Left kidney (tissue), 2 donors: Measurements from ENCODE around the gene ZHX3. TPM values are rescaled to one million over a fixed set of nuclear protein-coding genes. Genes with fewer than 3 reads are reported as not detected.
"Not testable (repeated sequence)": the region's sequence is repeated elsewhere in the genome, so short reads cannot be mapped to it uniquely, and the experiment has no call there.

Experiments used
- DNase-seq: peaks from one replicate; pipeline ENCODE4 v3.0.0-alpha.2; 2013
- polyA plus RNA-seq: library from polyadenylated mRNA; unstranded; fragments of 120-200 nt; gene quantifications from one replicate; pipeline ENCODE4 v1.2.1, GENCODE V29; 2013; ENCODE audit not compliant: insufficient read length

Gene ZHX3
- polyA plus RNA-seq, 1 donor = 27.6 TPM

DNA sequence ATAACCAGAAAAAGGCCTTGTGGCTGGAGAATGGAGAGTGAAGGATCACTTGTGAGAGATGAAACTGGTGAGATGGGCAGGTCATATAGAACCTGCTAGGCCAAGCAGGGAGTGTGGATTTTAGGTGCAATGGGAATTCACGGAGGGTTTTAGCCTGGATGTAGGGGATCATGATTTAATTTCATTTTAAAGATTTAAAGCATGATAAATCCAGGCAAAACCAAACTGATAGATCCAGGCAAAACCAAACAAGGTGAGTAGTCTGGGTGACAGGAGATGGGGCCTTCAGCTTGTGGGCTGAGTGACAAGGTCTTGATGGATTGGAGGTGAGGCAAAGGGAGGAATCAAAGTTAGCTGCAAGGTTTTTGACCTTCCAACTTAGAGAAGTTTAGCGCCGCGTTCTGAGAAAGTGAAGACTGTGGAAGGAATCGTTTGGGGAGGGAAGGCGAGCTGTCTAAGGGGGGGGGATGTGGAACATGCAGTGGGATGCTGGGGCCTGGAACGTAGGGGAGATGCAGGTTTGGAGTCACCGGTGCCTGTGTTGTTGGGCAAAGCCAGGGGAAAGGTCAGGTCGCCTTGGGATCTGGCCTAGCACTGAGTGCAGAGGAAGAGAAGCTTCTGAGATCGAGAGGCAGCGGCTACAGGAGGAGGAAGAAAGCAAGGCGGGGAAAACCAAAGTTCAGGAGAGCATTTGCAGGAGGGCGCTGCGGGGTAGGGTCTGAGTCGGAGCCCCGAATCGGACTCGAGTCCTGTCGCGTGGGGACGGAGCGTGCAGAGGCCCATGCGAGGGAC lies 181.4 kb downstream of the ZHX3 start:
- DNase-seq = no peak

GRCh38 chr20:41135187-41135887 lies 182.2 kb downstream of the ZHX3 start:
- DNase-seq = no peak

GRCh38 chr20:41134362-41135186 lies 183.0 kb downstream of the ZHX3 start:
- DNase-seq = no peak

DNA sequence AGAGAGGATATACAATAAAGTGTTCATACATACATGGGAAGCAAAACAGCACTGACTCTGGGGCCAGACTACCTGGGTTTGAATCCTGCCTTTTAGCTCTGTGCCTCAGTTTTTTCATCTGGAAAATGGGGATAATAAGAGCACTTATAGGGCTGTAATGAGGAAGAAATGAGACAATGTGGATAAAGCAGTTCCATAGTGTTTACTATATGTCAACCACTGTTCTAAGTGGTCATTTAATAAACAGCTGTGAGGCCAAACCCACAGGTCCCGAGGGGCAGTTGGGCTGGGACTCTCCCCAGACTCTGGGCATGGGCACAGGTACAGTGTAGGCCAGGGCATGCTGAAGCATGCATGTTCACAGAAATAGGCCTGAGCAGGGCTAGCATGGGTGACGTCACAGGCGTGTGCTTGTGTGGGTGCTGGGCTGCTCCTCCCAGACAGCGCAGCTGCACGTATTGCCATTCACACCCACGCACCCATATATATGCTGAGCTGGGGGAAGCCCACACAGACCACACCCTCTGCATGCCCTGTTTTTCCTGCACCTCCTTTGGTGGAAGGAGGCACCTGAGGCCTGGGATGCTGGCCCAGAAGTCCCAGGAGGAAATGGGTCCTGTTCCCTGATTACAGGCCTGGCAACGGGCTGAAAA lies 183.7 kb downstream of the ZHX3 start:
- no peak for DNase-seq

- not testable (repeated sequence) for DNase-seq
Observed at GRCh38 chr20:41132388-41132775, 185.1 kb downstream of the ZHX3 start.

DNA sequence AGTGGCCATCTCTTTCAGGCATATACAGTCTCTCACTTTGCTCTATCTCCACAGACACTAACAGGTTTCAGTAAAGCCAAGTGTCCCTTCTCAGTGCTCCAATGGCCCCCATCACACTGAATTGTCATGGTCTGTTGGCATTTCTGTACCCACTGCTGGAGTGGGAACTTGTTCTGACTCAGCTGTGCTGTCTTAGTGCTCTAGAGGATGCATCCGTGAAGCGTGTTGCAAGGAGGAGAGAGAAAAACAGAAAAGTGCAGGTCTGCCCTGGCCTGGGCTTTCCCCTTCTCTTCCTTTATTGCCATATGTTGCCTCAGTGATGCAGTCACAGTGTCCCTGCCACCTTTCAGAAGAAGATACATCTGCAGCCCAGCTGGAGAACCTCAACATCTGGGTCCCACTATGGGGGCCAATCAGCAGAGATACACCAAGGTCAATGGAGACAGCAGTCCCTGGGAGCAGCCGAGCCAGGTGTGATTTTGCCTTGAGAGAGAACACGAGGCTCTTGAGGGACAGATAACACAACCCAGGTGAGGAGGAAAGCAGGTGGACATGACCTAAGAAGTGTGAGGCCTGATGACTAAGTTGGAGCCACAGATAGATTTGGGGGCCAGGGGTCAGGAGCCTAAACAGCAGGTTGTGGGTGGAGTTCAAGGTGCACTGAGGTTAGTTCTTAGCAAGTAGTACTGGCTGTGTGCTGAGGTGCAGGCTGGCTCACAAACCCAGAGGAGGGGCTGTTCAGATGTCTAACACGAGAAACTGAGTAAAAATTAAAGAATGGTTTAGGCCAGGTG lies 185.7 kb downstream of the ZHX3 start:
- DNase-seq = no peak

Other genes starting within 250 kb of the ZHX3 start
- 206 TPM for gene PLCG1, start 180.2 kb downstream of the ZHX3 start, polyA plus RNA-seq
- 15.9 TPM for gene LPIN3, start 23.1 kb upstream of the ZHX3 start, polyA plus RNA-seq
- gene EMILIN3, start 49.1 kb upstream of the ZHX3 start, polyA plus RNA-seq = 7.7 TPM